Small intestine (tissue), 7 donors: ENCODE results near the gene IL1RL1. TPM values are rescaled to one million over a fixed set of nuclear protein-coding genes. Genes with fewer than 3 reads are reported as not detected.
A peak's percentile ranks its signal among the peaks of the same experiment; 100 is the strongest.

Experiments used
- DNase-seq, 2 donors: peaks; one replicate each; pipeline versions ENCODE4 v3.0.0 to v3.0.0-alpha.2; 2013
- FAIRE-seq: peaks from 2 replicates; lab custom pipeline; 2012; peaks lifted over from hg19 to GRCh38; lab: Jason Lieb, UNC
- H3K27ac ChIP-seq, 3 donors: one replicate each; pipeline ENCODE4 v1.5.1; 2013; ENCODE audit warnings: low read length in 2 of 3, mild to moderate bottlenecking in 2 of 3, control low read depth in 1 of 3, inconsistent platforms in 1 of 3, low read depth in 1 of 3, moderate library complexity in 1 of 3
- H3K27me3 ChIP-seq, 3 donors: one replicate each; pipeline ENCODE4 v1.6.1; 2013; ENCODE audit warnings: low read length in 3 of 3, inconsistent platforms in 1 of 3; ENCODE audit not compliant: control insufficient read depth in 3 of 3, insufficient read depth in 3 of 3
- H3K36me3 ChIP-seq, 3 donors: one replicate each; pipeline ENCODE4 v1.6.1; 2013; ENCODE audit warnings: low read length in 3 of 3, inconsistent platforms in 1 of 3, low read depth in 1 of 3, mild to moderate bottlenecking in 1 of 3, moderate library complexity in 1 of 3; ENCODE audit not compliant: control insufficient read depth in 3 of 3, insufficient read depth in 2 of 3
- H3K4me1 ChIP-seq, 3 donors: one replicate each; pipeline ENCODE4 v1.6.1; 2013; ENCODE audit warnings: low read length in 2 of 3, inconsistent platforms in 1 of 3, low read depth in 1 of 3, mild to moderate bottlenecking in 1 of 3, moderate library complexity in 1 of 3; ENCODE audit not compliant: control insufficient read depth in 3 of 3, insufficient read depth in 2 of 3
- H3K4me3 ChIP-seq, 3 donors: one replicate each; pipeline ENCODE4 v1.5.1; 2013; ENCODE audit warnings: low read length in 3 of 3, control low read depth in 1 of 3, inconsistent platforms in 1 of 3, low read depth in 1 of 3, mild to moderate bottlenecking in 1 of 3, moderate library complexity in 1 of 3
- H3K9me3 ChIP-seq, 2 donors: one replicate each; pipeline ENCODE4 v1.6.1; 2013; ENCODE audit warnings: low read depth in 1 of 2, low read length in 1 of 2; ENCODE audit not compliant: control insufficient read depth in 2 of 2, insufficient read depth in 1 of 2
- WGBS, 3 donors: extraction: QIAGEN DNeasy Blood & Tissue Kit; methylation state at CpG; one replicate each; pipeline ENCODE4 v1.1.7; 2013; 5-methylcytosine and 5-hydroxymethylcytosine counted together
- polyA plus RNA-seq, 4 donors: library from polyadenylated mRNA; stranded (reverse) in 3 of 4; unstranded in 1 of 4; fragments of 200-250 nt in 3 of 4; fragments of 120-200 nt in 1 of 4; gene quantifications; one replicate each; pipeline versions ENCODE4 v1.2.1 to v1.2.3, GENCODE V29; 2013
- donor health status: healthy with polysubstance abuse.
- donor health status: control.
- donor health status: control.
- donor health status: Bipolar disorder and iron deficiency.
- donor health status: healthy.

The IL1RL1 gene
- polyA plus RNA-seq, 4 donors = 0.31 to 14.6 (median 2.4) TPM

- Histone ChIP-seq H3K27me3 (no peaks in the 10 kb centered on the region), H3K36me3 (no peaks in the 10 kb centered on the region), H3K27ac (no peak overlapping the region), H3K4me3 (no peak overlapping the region), H3K9me3 (no peaks in the 10 kb centered on the region), H3K4me1 (no peaks in the 10 kb centered on the region)
- 69 to 90% (median 89%) methylated on average over 1 of the region's 1 CpG for WGBS, 3 donors
- FAIRE-seq (no peak), DNase-seq (no peak)
Measured at GRCh38 chr2:102376052-102376591, 64.8 kb downstream of the IL1RL1 start.

DNA sequence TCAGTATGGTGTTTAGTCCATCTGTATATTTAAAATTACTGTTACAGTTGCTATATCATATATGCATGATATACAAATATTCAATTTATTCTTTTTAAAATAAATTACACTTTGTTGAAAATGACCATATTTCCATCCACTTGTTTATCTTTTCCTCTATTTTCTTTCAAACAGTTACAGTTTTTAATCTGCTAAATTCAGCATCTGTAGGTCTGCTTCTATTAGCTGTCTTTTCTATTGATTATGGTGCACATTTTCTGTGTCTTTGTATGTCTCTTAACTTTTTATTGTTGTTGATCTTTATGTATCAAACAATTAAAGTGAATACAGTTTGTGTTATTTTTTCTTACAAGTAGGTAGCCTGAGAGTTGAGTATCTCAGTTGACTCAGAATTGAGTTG, 72.4 kb downstream of the IL1RL1 start:
- H3K27me3 ChIP-seq = no peaks in the 10 kb centered on the region
- H3K9me3 ChIP-seq = peaks cover 0 to 6% of the 10 kb centered on the region in 2 donors
- H3K4me3 ChIP-seq = no peak overlapping the region
- H3K4me1 ChIP-seq = no peaks in the 10 kb centered on the region
- no peaks in the 10 kb centered on the region for H3K36me3 ChIP-seq
- no peak overlapping the region for H3K27ac ChIP-seq
- DNase-seq = no peak
- no peak for FAIRE-seq

GRCh38 chr2:102385522-102385921, 74.2 kb downstream of the IL1RL1 start:
- Histone ChIP-seq H3K4me1 (no peaks in the 10 kb centered on the region), H3K27me3 (no peaks in the 10 kb centered on the region), H3K4me3 (no peak overlapping the region), H3K9me3 (peaks cover 0 to 6% of the 10 kb centered on the region in 2 donors), H3K27ac (no peak overlapping the region), H3K36me3 (no peaks in the 10 kb centered on the region)
- FAIRE-seq (no peak), DNase-seq (no peak)
- WGBS, 3 donors = 96 to 97% (median 96%) methylated on average over 1 of the region's 1 CpG

DNA sequence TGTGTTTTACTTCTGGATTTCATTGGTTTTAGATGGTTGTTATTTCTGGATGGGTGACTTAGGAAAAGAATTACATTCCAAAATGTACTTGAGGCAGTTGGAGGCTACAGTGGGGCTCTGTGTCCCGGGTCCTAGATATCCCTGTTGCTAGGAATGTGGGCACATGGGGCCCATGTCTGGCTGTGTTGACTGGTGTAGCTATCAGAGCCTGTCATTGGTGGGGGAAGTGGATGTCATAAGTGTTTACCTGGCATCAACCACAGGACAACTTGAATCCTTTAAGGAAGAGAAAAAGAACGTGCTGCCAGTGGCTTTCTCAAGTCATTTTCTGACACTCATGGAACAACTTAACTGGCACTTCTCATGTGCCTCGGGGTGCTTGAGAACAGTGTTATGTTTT, 74.6 kb downstream of the IL1RL1 start:
- Histone ChIP-seq H3K4me1 (no peaks in the 10 kb centered on the region), H3K9me3 (peaks cover 0 to 6% of the 10 kb centered on the region in 2 donors), H3K27me3 (no peaks in the 10 kb centered on the region), H3K27ac (no peak overlapping the region), H3K36me3 (no peaks in the 10 kb centered on the region), H3K4me3 (no peak overlapping the region)
- WGBS, 3 donors = 86 to 88% (median 87%) methylated on average over 3 of the region's 3 CpGs
- FAIRE-seq (no peak), DNase-seq (no peak)

DNA sequence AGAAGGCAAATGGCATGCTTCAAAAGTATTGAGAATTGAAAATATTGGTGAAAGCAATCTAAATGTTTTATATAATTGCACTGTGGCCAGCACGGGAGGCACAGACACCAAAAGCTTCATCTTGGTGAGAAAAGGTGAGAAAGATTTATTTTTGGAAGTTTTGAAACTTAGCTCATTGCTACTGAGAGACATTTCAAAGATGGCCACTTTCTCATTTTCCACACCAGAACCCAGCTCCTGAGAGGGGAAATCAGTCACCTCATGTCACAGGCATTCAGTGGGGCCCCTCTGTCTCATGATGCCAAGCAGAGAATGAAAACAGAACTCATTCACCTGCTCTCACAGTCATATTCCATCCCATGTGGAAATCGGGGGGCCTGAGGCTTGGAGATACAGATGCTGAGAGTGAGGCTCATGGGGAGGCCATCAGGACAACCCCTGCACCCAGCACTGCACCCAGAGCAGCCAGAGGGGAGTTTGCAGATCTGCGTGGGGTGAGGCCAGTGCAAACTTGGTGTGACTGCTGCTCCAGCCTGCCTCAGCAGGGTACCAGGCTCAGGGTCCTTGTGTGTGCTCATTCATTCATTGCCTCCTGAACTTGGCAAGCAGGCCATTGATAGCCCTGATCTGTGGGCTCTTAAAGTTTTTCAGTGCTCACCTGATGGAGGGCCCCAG, 75.6 kb downstream of the IL1RL1 start:
- no peaks in the 10 kb centered on the region for H3K27me3 ChIP-seq
- no peak for FAIRE-seq
- no peak for DNase-seq
- no peak overlapping the region for H3K27ac ChIP-seq
- H3K4me1 ChIP-seq = no peaks in the 10 kb centered on the region
- no peak overlapping the region for H3K4me3 ChIP-seq
- peaks cover 0 to 5% of the 10 kb centered on the region in 2 donors for H3K9me3 ChIP-seq
- WGBS, 3 donors = 80 to 91% (median 88%) methylated on average over 3 of the region's 3 CpGs
- no peaks in the 10 kb centered on the region for H3K36me3 ChIP-seq

DNA sequence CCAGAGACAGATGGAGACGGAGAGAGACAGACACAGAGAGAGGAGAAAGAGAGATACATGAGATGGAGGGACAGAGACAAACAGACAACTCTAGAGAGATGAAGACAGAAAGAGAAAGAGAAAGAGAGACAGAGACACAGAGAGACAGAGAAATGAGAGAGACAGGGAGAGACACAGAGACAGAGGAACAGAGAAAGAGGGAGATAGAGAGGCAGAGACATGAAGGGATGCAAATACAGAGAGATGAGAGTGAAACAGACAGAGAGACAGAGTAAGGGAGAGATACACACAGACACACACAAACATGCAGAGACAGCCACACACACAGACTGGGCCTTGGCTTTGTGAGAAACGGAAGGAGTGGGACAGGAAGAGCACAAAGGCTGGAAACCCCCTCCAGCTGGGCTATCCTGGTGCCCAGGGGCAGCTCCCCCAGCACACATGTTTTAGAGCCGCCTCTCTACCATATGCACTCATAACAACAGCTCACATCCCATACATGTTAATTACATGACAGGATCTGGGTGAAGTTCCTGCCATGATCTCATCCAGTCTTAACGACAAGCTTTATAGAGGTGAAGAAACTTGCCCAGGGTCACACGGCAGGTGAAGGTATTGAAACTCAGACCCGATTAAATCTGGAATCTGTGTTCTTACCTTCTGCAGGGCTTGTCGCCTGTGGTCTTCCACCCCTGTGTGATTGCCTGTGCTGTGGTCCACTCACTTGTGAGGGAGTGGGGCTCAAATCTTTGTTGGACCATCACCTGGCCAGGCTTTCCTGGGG, 76.6 kb downstream of the IL1RL1 start:
- H3K4me3 ChIP-seq = no peak overlapping the region
- no peaks in the 10 kb centered on the region for H3K27me3 ChIP-seq
- DNase-seq (no peak), FAIRE-seq (no peak)
- H3K9me3 ChIP-seq = peaks cover 0 to 4% of the 10 kb centered on the region in 2 donors
- no peaks in the 10 kb centered on the region for H3K36me3 ChIP-seq
- no peaks in the 10 kb centered on the region for H3K4me1 ChIP-seq
- H3K27ac ChIP-seq = no peak overlapping the region
- 87 to 98% (median 92%) methylated on average over 7 of the region's 7 CpGs for WGBS, 3 donors

- FAIRE-seq (no peak), DNase-seq (peak in 1 of 2 donors; percentile 37)
- WGBS, 3 donors = 81 to 94% (median 92%) methylated on average over 2 of the region's 2 CpGs
- no peaks in the 10 kb centered on the region for H3K27me3 ChIP-seq
- H3K36me3 ChIP-seq = no peaks in the 10 kb centered on the region
- no peaks in the 10 kb centered on the region for H3K4me1 ChIP-seq
- H3K9me3 ChIP-seq = no peaks in the 10 kb centered on the region
- H3K27ac ChIP-seq = no peak overlapping the region
- no peak overlapping the region for H3K4me3 ChIP-seq
Measured at GRCh38 chr2:102391565-102391964, 80.2 kb downstream of the IL1RL1 start.

GRCh38 chr2:102392096-102392495, 80.7 kb downstream of the IL1RL1 start:
- Histone ChIP-seq H3K9me3 (no peaks in the 10 kb centered on the region), H3K27ac (no peak overlapping the region), H3K36me3 (no peaks in the 10 kb centered on the region), H3K4me1 (no peaks in the 10 kb centered on the region), H3K4me3 (no peak overlapping the region), H3K27me3 (no peaks in the 10 kb centered on the region)
- DNase-seq (no peak), FAIRE-seq (no peak)
- 78 to 80% (median 78%) methylated on average over 3 of the region's 3 CpGs for WGBS, 3 donors
